ENCODE measurements around the gene PPM1L.

PPM1L gene

DNA sequence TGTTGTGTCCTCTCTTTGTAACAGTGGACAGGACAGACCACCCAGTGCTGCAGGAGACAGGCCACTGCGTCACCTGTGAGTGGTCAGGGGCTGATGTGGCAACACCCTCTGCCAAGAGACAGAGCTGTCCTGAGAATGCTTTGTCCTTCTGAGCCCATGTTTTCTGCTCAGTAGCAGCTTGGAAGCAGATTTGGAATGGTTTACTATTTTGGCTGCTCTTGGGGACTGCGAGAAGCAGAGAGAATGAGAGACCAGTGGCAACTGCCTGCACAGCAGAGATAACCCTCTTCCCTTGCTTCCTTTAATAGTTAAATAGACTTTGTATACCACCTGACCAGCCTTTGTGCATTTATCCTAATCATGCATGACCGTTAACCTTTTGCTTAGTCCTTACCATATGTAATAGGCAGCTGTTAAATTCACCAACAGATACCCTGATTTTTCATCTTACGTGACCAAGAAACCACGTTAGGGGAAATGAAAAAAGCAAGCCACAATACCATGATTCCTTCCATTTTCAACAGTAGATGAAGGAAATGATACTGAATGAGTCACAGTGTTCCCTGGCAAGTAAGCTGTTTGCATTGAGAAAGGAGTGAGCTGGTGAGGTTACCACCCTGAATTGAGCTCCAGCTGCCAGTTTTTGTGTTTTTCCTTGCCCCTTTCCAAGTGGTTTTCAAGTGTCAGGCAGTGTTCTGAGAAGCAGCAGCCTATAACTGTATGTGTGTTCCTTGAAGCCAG is 313.6 kb downstream of the PPM1L start:
- no peak overlapping the region for H3K27ac ChIP-seq (ENCODE audit: low read depth, low read length)
- no peak overlapping the region for H3K9ac ChIP-seq (ENCODE audit: low read depth in 1 of 2, low read length in 2 of 2)
- H3K27me3 ChIP-seq (ENCODE audit: control insufficient read depth in 1 of 2, insufficient read depth in 2 of 2, low read length in 2 of 2) = no peaks in the 10 kb centered on the region
- H3K9me3 ChIP-seq (ENCODE audit: control insufficient read depth in 1 of 2, low read length in 2 of 2) = no peaks in the 10 kb centered on the region
- H3K4me1 ChIP-seq (ENCODE audit: control insufficient read depth in 1 of 2, insufficient read depth in 2 of 2, low read length in 2 of 2) = no peaks in the 10 kb centered on the region
- H3K36me3 ChIP-seq (ENCODE audit: control insufficient read depth in 1 of 2, insufficient read depth in 2 of 2, low read length in 2 of 2) = no peaks in the 10 kb centered on the region
- H3K4me3 ChIP-seq (ENCODE audit: low read depth in 1 of 2, low read length in 2 of 2) = no peak overlapping the region

- Histone ChIP-seq H3K9me3 (ENCODE audit: control insufficient read depth in 1 of 2, low read length in 2 of 2) (no peaks in the 10 kb centered on the region), H3K9ac (ENCODE audit: low read depth in 1 of 2, low read length in 2 of 2) (no peak overlapping the region), H3K4me1 (ENCODE audit: control insufficient read depth in 1 of 2, insufficient read depth in 2 of 2, low read length in 2 of 2) (no peaks in the 10 kb centered on the region), H3K36me3 (ENCODE audit: control insufficient read depth in 1 of 2, insufficient read depth in 2 of 2, low read length in 2 of 2) (no peaks in the 10 kb centered on the region), H3K4me3 (ENCODE audit: low read depth in 1 of 2, low read length in 2 of 2) (no peak overlapping the region), H3K27me3 (ENCODE audit: control insufficient read depth in 1 of 2, insufficient read depth in 2 of 2, low read length in 2 of 2) (no peaks in the 10 kb centered on the region), H3K27ac (ENCODE audit: low read depth, low read length) (no peak overlapping the region)
These were observed 314.4 kb downstream of the PPM1L start for GRCh38 chr3:161070252-161070930.

DNA sequence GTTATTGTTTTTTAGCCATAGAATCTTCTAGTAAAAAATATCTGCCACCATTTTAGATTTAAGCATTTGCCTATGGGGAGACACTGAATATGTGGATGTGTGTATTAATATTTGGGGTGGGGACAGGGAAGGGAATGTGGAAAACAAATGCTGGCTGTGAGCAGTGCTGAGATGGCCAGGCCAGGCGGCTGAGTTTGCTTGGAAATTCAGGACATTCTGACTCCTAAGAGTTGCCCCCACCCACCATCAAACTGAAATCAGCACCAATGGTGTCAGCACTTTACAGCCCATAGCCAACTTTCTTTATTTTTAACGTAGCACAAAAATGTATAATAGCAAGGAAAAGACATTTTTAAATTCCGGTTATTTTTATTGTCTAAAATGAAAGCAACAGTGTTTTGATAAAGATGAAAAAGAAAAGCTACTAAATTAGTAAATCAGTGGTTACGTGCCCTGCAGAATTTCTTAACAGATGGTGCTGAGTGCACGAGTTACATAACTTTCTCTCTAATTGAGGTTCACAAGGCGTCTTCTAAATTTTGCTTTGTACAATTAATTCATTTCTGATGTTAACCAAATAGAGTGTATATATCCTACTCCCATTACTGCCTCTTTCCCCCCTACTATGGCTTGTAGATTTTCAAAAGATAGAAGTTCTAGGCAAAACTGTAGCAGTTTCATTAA is 315.1 kb downstream of the PPM1L start:
- Histone ChIP-seq H3K27ac (ENCODE audit: low read depth, low read length) (no peak overlapping the region), H3K9me3 (ENCODE audit: control insufficient read depth in 1 of 2, low read length in 2 of 2) (no peaks in the 10 kb centered on the region), H3K4me3 (ENCODE audit: low read depth in 1 of 2, low read length in 2 of 2) (no peak overlapping the region), H3K36me3 (ENCODE audit: control insufficient read depth in 1 of 2, insufficient read depth in 2 of 2, low read length in 2 of 2) (no peaks in the 10 kb centered on the region), H3K9ac (ENCODE audit: low read depth in 1 of 2, low read length in 2 of 2) (no peak overlapping the region), H3K27me3 (ENCODE audit: control insufficient read depth in 1 of 2, insufficient read depth in 2 of 2, low read length in 2 of 2) (no peaks in the 10 kb centered on the region), H3K4me1 (ENCODE audit: control insufficient read depth in 1 of 2, insufficient read depth in 2 of 2, low read length in 2 of 2) (no peaks in the 10 kb centered on the region)

GRCh38 chr3:161072211-161072621 is 316.2 kb downstream of the PPM1L start:
- Histone ChIP-seq H3K27me3 (ENCODE audit: control insufficient read depth in 1 of 2, insufficient read depth in 2 of 2, low read length in 2 of 2) (no peaks in the 10 kb centered on the region), H3K4me3 (ENCODE audit: low read depth in 1 of 2, low read length in 2 of 2) (no peak overlapping the region), H3K36me3 (ENCODE audit: control insufficient read depth in 1 of 2, insufficient read depth in 2 of 2, low read length in 2 of 2) (no peaks in the 10 kb centered on the region), H3K27ac (ENCODE audit: low read depth, low read length) (no peak overlapping the region), H3K9me3 (ENCODE audit: control insufficient read depth in 1 of 2, low read length in 2 of 2) (no peaks in the 10 kb centered on the region), H3K9ac (ENCODE audit: low read depth in 1 of 2, low read length in 2 of 2) (no peak overlapping the region), H3K4me1 (ENCODE audit: control insufficient read depth in 1 of 2, insufficient read depth in 2 of 2, low read length in 2 of 2) (no peaks in the 10 kb centered on the region)

DNA sequence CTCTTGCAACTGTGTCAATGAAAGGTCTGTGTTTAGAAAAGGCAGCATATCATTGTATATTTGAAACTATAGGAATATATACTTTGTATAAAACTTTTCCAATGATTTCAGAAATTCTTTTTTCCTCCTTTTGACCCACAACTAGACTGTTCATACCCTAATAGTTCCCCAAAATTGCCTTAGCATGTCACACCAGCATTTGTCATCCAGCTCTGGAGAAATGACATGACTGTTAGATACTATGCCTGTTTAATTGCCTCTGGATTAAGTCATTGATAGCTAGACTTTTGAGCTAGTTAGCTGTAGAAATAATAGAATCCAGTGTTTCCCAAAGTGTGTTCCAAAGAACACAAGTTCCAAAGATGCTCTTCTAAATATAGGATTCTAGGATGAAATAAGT is 316.7 kb downstream of the PPM1L start:
- no peak overlapping the region for H3K9ac ChIP-seq (ENCODE audit: low read depth in 1 of 2, low read length in 2 of 2)
- H3K27ac ChIP-seq (ENCODE audit: low read depth, low read length) = no peak overlapping the region
- no peaks in the 10 kb centered on the region for H3K27me3 ChIP-seq (ENCODE audit: control insufficient read depth in 1 of 2, insufficient read depth in 2 of 2, low read length in 2 of 2)
- H3K4me1 ChIP-seq (ENCODE audit: control insufficient read depth in 1 of 2, insufficient read depth in 2 of 2, low read length in 2 of 2) = no peaks in the 10 kb centered on the region
- no peaks in the 10 kb centered on the region for H3K9me3 ChIP-seq (ENCODE audit: control insufficient read depth in 1 of 2, low read length in 2 of 2)
- H3K4me3 ChIP-seq (ENCODE audit: low read depth in 1 of 2, low read length in 2 of 2) = no peak overlapping the region
- H3K36me3 ChIP-seq (ENCODE audit: control insufficient read depth in 1 of 2, insufficient read depth in 2 of 2, low read length in 2 of 2) = no peaks in the 10 kb centered on the region

GRCh38 chr3:161073181-161073580 is 317.1 kb downstream of the PPM1L start:
- Histone ChIP-seq H3K36me3 (ENCODE audit: control insufficient read depth in 1 of 2, insufficient read depth in 2 of 2, low read length in 2 of 2) (no peaks in the 10 kb centered on the region), H3K4me1 (ENCODE audit: control insufficient read depth in 1 of 2, insufficient read depth in 2 of 2, low read length in 2 of 2) (no peaks in the 10 kb centered on the region), H3K27me3 (ENCODE audit: control insufficient read depth in 1 of 2, insufficient read depth in 2 of 2, low read length in 2 of 2) (no peaks in the 10 kb centered on the region), H3K9me3 (ENCODE audit: control insufficient read depth in 1 of 2, low read length in 2 of 2) (no peaks in the 10 kb centered on the region), H3K4me3 (ENCODE audit: low read depth in 1 of 2, low read length in 2 of 2) (no peak overlapping the region), H3K27ac (ENCODE audit: low read depth, low read length) (no peak overlapping the region), H3K9ac (ENCODE audit: low read depth in 1 of 2, low read length in 2 of 2) (no peak overlapping the region)

DNA sequence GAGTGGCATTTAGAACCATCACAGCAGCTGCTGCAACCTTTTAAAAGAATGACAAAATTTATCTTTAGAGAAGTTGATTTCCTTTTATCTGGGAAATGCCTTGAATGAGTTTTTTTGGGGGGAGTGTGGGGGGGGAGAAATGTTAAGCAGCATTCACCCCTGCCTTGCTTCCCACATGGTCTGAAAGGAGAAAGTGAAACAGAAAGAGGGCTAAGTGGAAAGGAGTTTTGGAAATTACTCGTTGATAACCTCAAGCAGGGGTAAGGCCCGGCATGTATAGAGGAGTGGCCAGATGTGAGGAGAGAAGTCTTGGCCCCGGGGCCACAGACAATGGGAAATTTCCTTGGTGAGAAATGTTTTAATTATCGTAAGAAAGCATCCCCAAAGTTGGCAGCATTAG is 325.6 kb downstream of the PPM1L start:
- H3K27ac ChIP-seq (ENCODE audit: low read depth, low read length) = no peak overlapping the region
- no peaks in the 10 kb centered on the region for H3K9me3 ChIP-seq (ENCODE audit: control insufficient read depth in 1 of 2, low read length in 2 of 2)
- H3K4me1 ChIP-seq (ENCODE audit: control insufficient read depth in 1 of 2, insufficient read depth in 2 of 2, low read length in 2 of 2) = no peaks in the 10 kb centered on the region
- no peak overlapping the region for H3K9ac ChIP-seq (ENCODE audit: low read depth in 1 of 2, low read length in 2 of 2)
- H3K4me3 ChIP-seq (ENCODE audit: low read depth in 1 of 2, low read length in 2 of 2) = no peak overlapping the region
- H3K27me3 ChIP-seq (ENCODE audit: control insufficient read depth in 1 of 2, insufficient read depth in 2 of 2, low read length in 2 of 2) = no peaks in the 10 kb centered on the region
- no peaks in the 10 kb centered on the region for H3K36me3 ChIP-seq (ENCODE audit: control insufficient read depth in 1 of 2, insufficient read depth in 2 of 2, low read length in 2 of 2)

DNA sequence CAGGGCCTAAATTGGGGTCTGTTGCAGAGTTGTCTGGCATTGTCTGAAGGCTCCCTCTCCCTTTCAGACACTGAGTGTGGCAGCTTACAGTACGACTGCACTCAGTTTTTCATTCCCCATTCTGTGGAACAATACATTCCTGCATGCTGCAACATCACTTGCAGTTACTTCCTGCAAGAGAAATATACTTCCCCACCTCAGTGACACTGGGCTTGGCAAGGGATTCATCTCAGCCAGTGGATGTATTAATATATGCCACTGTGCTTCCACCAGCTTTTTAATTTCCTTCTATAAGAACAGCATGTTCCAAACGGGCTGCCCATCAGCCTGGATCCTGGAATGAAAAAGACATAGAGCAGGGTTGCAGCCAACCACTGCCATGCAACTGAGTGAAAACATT is 326.0 kb downstream of the PPM1L start:
- Histone ChIP-seq H3K9me3 (ENCODE audit: control insufficient read depth in 1 of 2, low read length in 2 of 2) (no peaks in the 10 kb centered on the region), H3K4me1 (ENCODE audit: control insufficient read depth in 1 of 2, insufficient read depth in 2 of 2, low read length in 2 of 2) (no peaks in the 10 kb centered on the region), H3K27ac (ENCODE audit: low read depth, low read length) (no peak overlapping the region), H3K27me3 (ENCODE audit: control insufficient read depth in 1 of 2, insufficient read depth in 2 of 2, low read length in 2 of 2) (no peaks in the 10 kb centered on the region), H3K36me3 (ENCODE audit: control insufficient read depth in 1 of 2, insufficient read depth in 2 of 2, low read length in 2 of 2) (no peaks in the 10 kb centered on the region), H3K9ac (ENCODE audit: low read depth in 1 of 2, low read length in 2 of 2) (no peak overlapping the region), H3K4me3 (ENCODE audit: low read depth in 1 of 2, low read length in 2 of 2) (no peak overlapping the region)

DNA sequence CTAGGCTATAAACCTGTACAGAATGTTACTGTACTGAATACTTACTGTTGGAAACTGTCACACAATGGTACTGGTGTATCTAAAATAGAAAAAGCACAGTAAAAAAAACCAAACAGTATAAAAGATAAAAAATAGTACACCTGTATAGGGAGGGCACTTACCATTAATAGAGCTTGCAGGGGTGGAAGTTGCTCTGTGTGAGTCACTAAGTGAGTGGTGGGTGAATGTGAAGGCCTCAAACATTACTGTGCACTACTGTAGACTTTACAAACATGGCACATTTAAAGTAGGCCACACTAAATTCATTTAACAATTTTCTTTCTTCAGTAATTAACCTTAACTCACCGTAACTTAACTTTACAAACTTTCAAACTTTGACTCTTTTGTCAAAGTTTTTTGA is 327.1 kb downstream of the PPM1L start:
- Histone ChIP-seq H3K27me3 (ENCODE audit: control insufficient read depth in 1 of 2, insufficient read depth in 2 of 2, low read length in 2 of 2) (no peaks in the 10 kb centered on the region), H3K4me3 (ENCODE audit: low read depth in 1 of 2, low read length in 2 of 2) (no peak overlapping the region), H3K27ac (ENCODE audit: low read depth, low read length) (no peak overlapping the region), H3K4me1 (ENCODE audit: control insufficient read depth in 1 of 2, insufficient read depth in 2 of 2, low read length in 2 of 2) (no peaks in the 10 kb centered on the region), H3K9me3 (ENCODE audit: control insufficient read depth in 1 of 2, low read length in 2 of 2) (no peaks in the 10 kb centered on the region), H3K36me3 (ENCODE audit: control insufficient read depth in 1 of 2, insufficient read depth in 2 of 2, low read length in 2 of 2) (no peaks in the 10 kb centered on the region), H3K9ac (ENCODE audit: low read depth in 1 of 2, low read length in 2 of 2) (no peak overlapping the region)

GRCh38 chr3:161084277-161084676 is 328.2 kb downstream of the PPM1L start:
- Histone ChIP-seq H3K27ac (ENCODE audit: low read depth, low read length) (no peak overlapping the region), H3K9ac (ENCODE audit: low read depth in 1 of 2, low read length in 2 of 2) (no peak overlapping the region), H3K4me1 (ENCODE audit: control insufficient read depth in 1 of 2, insufficient read depth in 2 of 2, low read length in 2 of 2) (no peaks in the 10 kb centered on the region), H3K9me3 (ENCODE audit: control insufficient read depth in 1 of 2, low read length in 2 of 2) (no peaks in the 10 kb centered on the region), H3K27me3 (ENCODE audit: control insufficient read depth in 1 of 2, insufficient read depth in 2 of 2, low read length in 2 of 2) (no peaks in the 10 kb centered on the region), H3K4me3 (ENCODE audit: low read depth in 1 of 2, low read length in 2 of 2) (no peak overlapping the region), H3K36me3 (ENCODE audit: control insufficient read depth in 1 of 2, insufficient read depth in 2 of 2, low read length in 2 of 2) (no peaks in the 10 kb centered on the region)
